ENCODE data around the gene CYB5R3. TPM values are rescaled to one million over a fixed set of nuclear protein-coding genes. Genes with fewer than 3 reads are reported as not detected.
A peak's percentile ranks its signal among the peaks of the same experiment; 100 is the strongest.

Gene CYB5R3
- total and polyA plus RNA-seq, 4 donors: 346 to 756 (median 437) TPM

GRCh38 chr22:42691440-42691839, 42.2 kb upstream of the CYB5R3 start:
- Histone ChIP-seq H3K9me3 (ENCODE audit: control insufficient read depth, low read length) (no peaks in the 10 kb centered on the region), H3K4me1 (ENCODE audit: control insufficient read depth in 1 of 2, insufficient read depth in 2 of 2, low read length in 2 of 2) (peaks cover 0 to 5% of the 10 kb centered on the region in 2 donors), H3K4me3 (ENCODE audit: low read length in 2 of 2) (no peak overlapping the region), H3K27me3 (ENCODE audit: control insufficient read depth in 1 of 2, insufficient read depth in 2 of 2, low read length in 1 of 2) (no peaks in the 10 kb centered on the region), H3K27ac (ENCODE audit: low read depth in 1 of 2, low read length in 2 of 2) (peak overlapping the region in 1 of 2 donors; percentile 4), H3K36me3 (ENCODE audit: control insufficient read depth in 1 of 2, insufficient read depth in 2 of 2, low read length in 1 of 2) (peaks cover 0 to 6% of the 10 kb centered on the region in 2 donors)
- 75 to 78% methylated on average over 10 of the region's 10 CpGs for WGBS, 2 donors
- DNase-seq: no peak
- ATAC-seq (ENCODE audit: low FRiP score): no peak
- intact Hi-C loops (cut with DNase I): no loop called here

- Histone ChIP-seq H3K27ac (ENCODE audit: low read depth in 1 of 2, low read length in 2 of 2) (peak overlapping the region; percentile 3 to 89), H3K27me3 (ENCODE audit: control insufficient read depth in 1 of 2, insufficient read depth in 2 of 2, low read length in 1 of 2) (no peaks in the 10 kb centered on the region), H3K9me3 (ENCODE audit: control insufficient read depth, low read length) (no peaks in the 10 kb centered on the region), H3K4me3 (ENCODE audit: low read length in 2 of 2) (no peak overlapping the region), H3K4me1 (ENCODE audit: control insufficient read depth in 1 of 2, insufficient read depth in 2 of 2, low read length in 2 of 2) (peaks cover 2 to 7% of the 10 kb centered on the region in 2 donors), H3K36me3 (ENCODE audit: control insufficient read depth in 1 of 2, insufficient read depth in 2 of 2, low read length in 1 of 2) (peaks cover 0 to 6% of the 10 kb centered on the region in 2 donors)
- peak; percentile 91 to 95 for DNase-seq
- ATAC-seq (ENCODE audit: low FRiP score): peak; percentile 87
- WGBS, 2 donors: 7 to 12% methylated on average over 25 of the region's 25 CpGs
- intact Hi-C loops (cut with DNase I): loop anchor here in 1 of 2 donors (5.0 kb wide), 1 partner anchor 59 kb away; no protein-coding TSS in a partner anchor
Measured at GRCh38 chr22:42688241-42689211, 39.3 kb upstream of the CYB5R3 start.

- Histone ChIP-seq H3K4me1 (ENCODE audit: control insufficient read depth in 1 of 2, insufficient read depth in 2 of 2, low read length in 2 of 2) (peaks cover 2 to 7% of the 10 kb centered on the region in 2 donors), H3K27me3 (ENCODE audit: control insufficient read depth in 1 of 2, insufficient read depth in 2 of 2, low read length in 1 of 2) (no peaks in the 10 kb centered on the region), H3K27ac (ENCODE audit: low read depth in 1 of 2, low read length in 2 of 2) (peak overlapping the region; percentile 28 to 49), H3K9me3 (ENCODE audit: control insufficient read depth, low read length) (no peaks in the 10 kb centered on the region), H3K36me3 (ENCODE audit: control insufficient read depth in 1 of 2, insufficient read depth in 2 of 2, low read length in 1 of 2) (no peaks in the 10 kb centered on the region), H3K4me3 (ENCODE audit: low read length in 2 of 2) (no peak overlapping the region)
- ATAC-seq (ENCODE audit: low FRiP score) (no peak), DNase-seq (peak in 1 of 2 donors; percentile 49)
- 92% methylated on average over 14 of the region's 14 CpGs for WGBS, 2 donors
- intact Hi-C loops (cut with DNase I): loop anchor here in 1 of 2 donors (5.0 kb wide), 1 partner anchor 60 kb away; no protein-coding TSS in a partner anchor
Measured at GRCh38 chr22:42686756-42687491, 37.7 kb upstream of the CYB5R3 start.

- Histone ChIP-seq H3K4me1 (ENCODE audit: control insufficient read depth in 1 of 2, insufficient read depth in 2 of 2, low read length in 2 of 2) (peaks cover 2 to 7% of the 10 kb centered on the region in 2 donors), H3K4me3 (ENCODE audit: low read length in 2 of 2) (no peak overlapping the region), H3K27ac (ENCODE audit: low read depth in 1 of 2, low read length in 2 of 2) (peak overlapping the region; percentile 28 to 49), H3K27me3 (ENCODE audit: control insufficient read depth in 1 of 2, insufficient read depth in 2 of 2, low read length in 1 of 2) (no peaks in the 10 kb centered on the region), H3K9me3 (ENCODE audit: control insufficient read depth, low read length) (no peaks in the 10 kb centered on the region), H3K36me3 (ENCODE audit: control insufficient read depth in 1 of 2, insufficient read depth in 2 of 2, low read length in 1 of 2) (no peaks in the 10 kb centered on the region)
- DNase-seq (peak; percentile 81 to 84), ATAC-seq (ENCODE audit: low FRiP score) (peak; percentile 3)
- intact Hi-C loops (cut with DNase I): loop anchor here in 1 of 2 donors (5.0 kb wide), 1 partner anchor 61 kb away; no protein-coding TSS in a partner anchor
- WGBS, 2 donors: 5% methylated on average over 5 of the region's 5 CpGs
Measured at GRCh38 chr22:42685941-42686653, 36.9 kb upstream of the CYB5R3 start.

GRCh38 chr22:42684462-42685195, 35.4 kb upstream of the CYB5R3 start:
- peaks cover 2 to 7% of the 10 kb centered on the region in 2 donors for H3K4me1 ChIP-seq (ENCODE audit: control insufficient read depth in 1 of 2, insufficient read depth in 2 of 2, low read length in 2 of 2)
- intact Hi-C loops (cut with DNase I): loop anchor here in 1 of 2 donors (5.0 kb wide), 1 partner anchor 63 kb away; no protein-coding TSS in a partner anchor
- H3K9me3 ChIP-seq (ENCODE audit: control insufficient read depth, low read length): no peaks in the 10 kb centered on the region
- ATAC-seq (ENCODE audit: low FRiP score): no peak
- peak in 1 of 2 donors; percentile 69 for DNase-seq
- no peaks in the 10 kb centered on the region for H3K27me3 ChIP-seq (ENCODE audit: control insufficient read depth in 1 of 2, insufficient read depth in 2 of 2, low read length in 1 of 2)
- H3K4me3 ChIP-seq (ENCODE audit: low read length in 2 of 2): no peak overlapping the region
- H3K27ac ChIP-seq (ENCODE audit: low read depth in 1 of 2, low read length in 2 of 2): peak overlapping the region; percentile 37 to 43
- no peaks in the 10 kb centered on the region for H3K36me3 ChIP-seq (ENCODE audit: control insufficient read depth in 1 of 2, insufficient read depth in 2 of 2, low read length in 1 of 2)
- WGBS, 2 donors: 64% methylated on average over 11 of the region's 11 CpGs

- Histone ChIP-seq H3K27ac (ENCODE audit: low read depth in 1 of 2, low read length in 2 of 2) (peak overlapping the region; percentile 37 to 79), H3K27me3 (ENCODE audit: control insufficient read depth in 1 of 2, insufficient read depth in 2 of 2, low read length in 1 of 2) (no peaks in the 10 kb centered on the region), H3K4me1 (ENCODE audit: control insufficient read depth in 1 of 2, insufficient read depth in 2 of 2, low read length in 2 of 2) (peaks cover 2 to 7% of the 10 kb centered on the region in 2 donors), H3K36me3 (ENCODE audit: control insufficient read depth in 1 of 2, insufficient read depth in 2 of 2, low read length in 1 of 2) (no peaks in the 10 kb centered on the region), H3K4me3 (ENCODE audit: low read length in 2 of 2) (no peak overlapping the region), H3K9me3 (ENCODE audit: control insufficient read depth, low read length) (no peaks in the 10 kb centered on the region)
- peak; percentile 70 for ATAC-seq (ENCODE audit: low FRiP score)
- peak; percentile 87 to 90 for DNase-seq
- intact Hi-C loops (cut with DNase I): no loop called here
- WGBS, 2 donors: 3 to 6% methylated on average over 8 of the region's 8 CpGs
Measured at GRCh38 chr22:42683578-42684283, 34.5 kb upstream of the CYB5R3 start.

GRCh38 chr22:42682113-42682851, 33.1 kb upstream of the CYB5R3 start:
- no peak overlapping the region for H3K4me3 ChIP-seq (ENCODE audit: low read length in 2 of 2)
- H3K27me3 ChIP-seq (ENCODE audit: control insufficient read depth in 1 of 2, insufficient read depth in 2 of 2, low read length in 1 of 2): no peaks in the 10 kb centered on the region
- ATAC-seq (ENCODE audit: low FRiP score) (no peak), DNase-seq (no peak)
- no peaks in the 10 kb centered on the region for H3K36me3 ChIP-seq (ENCODE audit: control insufficient read depth in 1 of 2, insufficient read depth in 2 of 2, low read length in 1 of 2)
- WGBS, 2 donors: 39 to 47% methylated on average over 10 of the region's 10 CpGs
- no peaks in the 10 kb centered on the region for H3K9me3 ChIP-seq (ENCODE audit: control insufficient read depth, low read length)
- no peak overlapping the region for H3K27ac ChIP-seq (ENCODE audit: low read depth in 1 of 2, low read length in 2 of 2)
- intact Hi-C loops (cut with DNase I): no loop called here
- H3K4me1 ChIP-seq (ENCODE audit: control insufficient read depth in 1 of 2, insufficient read depth in 2 of 2, low read length in 2 of 2): peaks cover 2 to 3% of the 10 kb centered on the region in 2 donors

Data from aorta (tissue), 5 donors.